Colonic mucosa (tissue), 4 donors: ENCODE results near the gene NFKBIA. TPM values are rescaled to one million over a fixed set of nuclear protein-coding genes. Genes with fewer than 3 reads are reported as not detected.

ENCODE experiments used
- DNase-seq: peaks from one replicate; pipeline ENCODE4 v3.0.0-alpha.2; 2020
- H3K27ac ChIP-seq: fragments of 200-600 bp; one replicate; pipeline ENCODE4 v1.8.0; 2021
- H3K27me3 ChIP-seq: fragments of 200-600 bp; one replicate; pipeline ENCODE4 v1.8.0; 2021
- H3K36me3 ChIP-seq: fragments of 200-600 bp; one replicate; pipeline ENCODE4 v1.8.0; 2021
- H3K4me1 ChIP-seq: fragments of 200-600 bp; one replicate; pipeline ENCODE4 v1.8.0; 2021; ENCODE audit warnings: mild to moderate bottlenecking
- H3K4me3 ChIP-seq: fragments of 200-600 bp; one replicate; pipeline ENCODE4 v1.8.0; 2021
- H3K9ac ChIP-seq, 2 donors: one replicate each; pipeline ENCODE4 v1.7.0; 2013; ENCODE audit warnings: control low read depth in 2 of 2, low read depth in 2 of 2, low read length in 2 of 2
- H3K9me3 ChIP-seq: fragments of 200-600 bp; one replicate; pipeline ENCODE4 v1.8.0; 2021
- intact Hi-C: fragments of 100-400 bp; cut with DNase I; formaldehyde crosslinking; loops from one replicate; pipeline ENCODE4 v1.14.1; 2022
- total RNA-seq, 2 donors: library from RNA; stranded (reverse); fragmentation: NEBNext Ultra II Directional in 1 of 2; extraction: Animal tissue kit (Norgen Biotek cat#: 25700) in 1 of 2; gene quantifications; one replicate each; pipeline ENCODE4 v1.2.1, GENCODE V29; 2021
- TF ChIP-seq, protein P1 (sequence below): fragments of 200-600 bp; IDR thresholded peaks from one replicate; pipeline ENCODE4 v1.8.0; 2022; ENCODE audit warnings: antibody characterized with exemption, mild to moderate bottlenecking
- donor health status: healthy.
- donor health status: DM: no; HTN: no; CAD: no.
- donor health status: DM: no; HTN: no; CAD: no.

NFKBIA gene
- total RNA-seq, 2 donors from 2014 or later: 78.2 to 125 TPM

DNA sequence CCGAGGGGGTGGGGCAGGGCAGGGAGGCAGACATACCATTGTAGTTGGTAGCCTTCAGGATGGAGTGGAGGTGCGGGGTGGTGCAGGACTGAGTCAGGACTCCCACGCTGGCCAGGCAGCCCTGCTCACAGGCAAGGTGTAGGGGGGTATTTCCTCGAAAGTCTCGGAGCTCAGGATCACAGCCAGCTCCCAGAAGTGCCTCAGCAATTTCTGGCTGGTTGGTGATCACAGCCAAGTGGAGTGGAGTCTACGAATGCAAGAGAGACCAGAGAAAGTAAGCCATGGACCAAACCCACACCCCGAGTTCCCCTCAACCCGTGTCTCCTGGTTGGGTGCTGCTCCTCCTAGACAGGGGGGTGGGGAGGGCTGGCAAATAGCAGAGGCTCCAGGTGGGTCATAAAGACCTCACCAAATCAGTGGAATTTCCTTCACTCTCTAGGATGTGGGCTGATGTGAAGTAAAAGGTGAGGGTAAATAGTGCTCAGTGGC lies 1.4 kb downstream of the NFKBIA start:
- DNase-seq: no peak
- TF ChIP-seq, protein P1, sequence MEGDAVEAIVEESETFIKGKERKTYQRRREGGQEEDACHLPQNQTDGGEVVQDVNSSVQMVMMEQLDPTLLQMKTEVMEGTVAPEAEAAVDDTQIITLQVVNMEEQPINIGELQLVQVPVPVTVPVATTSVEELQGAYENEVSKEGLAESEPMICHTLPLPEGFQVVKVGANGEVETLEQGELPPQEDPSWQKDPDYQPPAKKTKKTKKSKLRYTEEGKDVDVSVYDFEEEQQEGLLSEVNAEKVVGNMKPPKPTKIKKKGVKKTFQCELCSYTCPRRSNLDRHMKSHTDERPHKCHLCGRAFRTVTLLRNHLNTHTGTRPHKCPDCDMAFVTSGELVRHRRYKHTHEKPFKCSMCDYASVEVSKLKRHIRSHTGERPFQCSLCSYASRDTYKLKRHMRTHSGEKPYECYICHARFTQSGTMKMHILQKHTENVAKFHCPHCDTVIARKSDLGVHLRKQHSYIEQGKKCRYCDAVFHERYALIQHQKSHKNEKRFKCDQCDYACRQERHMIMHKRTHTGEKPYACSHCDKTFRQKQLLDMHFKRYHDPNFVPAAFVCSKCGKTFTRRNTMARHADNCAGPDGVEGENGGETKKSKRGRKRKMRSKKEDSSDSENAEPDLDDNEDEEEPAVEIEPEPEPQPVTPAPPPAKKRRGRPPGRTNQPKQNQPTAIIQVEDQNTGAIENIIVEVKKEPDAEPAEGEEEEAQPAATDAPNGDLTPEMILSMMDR: no peak
- H3K4me3 ChIP-seq: peak overlapping the region; percentile 72
- peaks cover 23% of the 10 kb centered on the region for H3K36me3 ChIP-seq
- H3K27ac ChIP-seq: peak overlapping the region; percentile 99
- peak overlapping the region; percentile 86 to 98 for H3K9ac ChIP-seq
- H3K27me3 ChIP-seq: no peaks in the 10 kb centered on the region
- H3K4me1 ChIP-seq: peaks cover 11% of the 10 kb centered on the region
- no peaks in the 10 kb centered on the region for H3K9me3 ChIP-seq
- intact Hi-C loops: loop anchor here (5.0 to 10.0 kb wide), 2 partner anchors 61 to 358 kb away; partner anchors contain the start of gene FAM177A1

DNA sequence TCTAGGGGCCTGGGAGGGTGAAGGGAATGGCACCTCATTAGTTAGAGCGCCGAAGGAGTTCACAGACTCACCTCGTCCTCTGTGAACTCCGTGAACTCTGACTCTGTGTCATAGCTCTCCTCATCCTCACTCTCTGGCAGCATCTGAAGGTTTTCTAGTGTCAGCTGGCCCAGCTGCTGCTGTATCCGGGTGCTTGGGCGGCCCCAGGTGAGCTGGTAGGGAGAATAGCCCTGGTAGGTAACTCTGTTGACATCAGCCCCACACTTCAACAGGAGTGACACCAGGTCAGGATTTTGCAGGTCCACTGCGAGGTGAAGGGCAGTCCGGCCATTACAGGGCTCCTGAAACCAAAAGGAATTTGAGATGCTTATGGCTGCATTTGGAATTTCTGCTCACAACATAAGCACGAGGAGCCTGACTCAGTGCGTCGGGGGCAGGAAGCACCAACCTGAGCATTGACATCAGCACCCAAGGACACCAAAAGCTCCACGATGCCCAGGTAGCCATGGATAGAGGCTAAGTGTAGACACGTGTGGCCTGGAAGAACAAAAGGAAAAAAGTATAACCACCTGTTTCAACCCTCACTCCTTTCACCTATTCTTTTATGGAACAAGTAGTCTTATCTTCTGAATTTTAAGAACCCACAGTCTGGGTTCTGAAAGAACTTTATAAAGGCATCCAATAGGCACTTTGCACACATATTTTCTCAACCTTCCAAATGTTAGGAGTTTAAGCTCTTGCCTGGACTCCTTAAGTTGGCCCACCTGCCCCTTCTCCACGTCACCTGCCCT lies 2.0 kb downstream of the NFKBIA start:
- intact Hi-C loops: loop anchor here (5.0 to 10.0 kb wide), 2 partner anchors 60 to 358 kb away; partner anchors contain the start of gene FAM177A1
- Histone ChIP-seq H3K27me3 (no peaks in the 10 kb centered on the region), H3K4me3 (peak overlapping the region; percentile 72), H3K9me3 (no peaks in the 10 kb centered on the region), H3K9ac (peak overlapping the region; percentile 86 to 98), H3K36me3 (peaks cover 23% of the 10 kb centered on the region), H3K27ac (peak overlapping the region; percentile 99), H3K4me1 (peaks cover 11% of the 10 kb centered on the region)
- DNase-seq: peak; percentile 63
- TF ChIP-seq, protein P1: no peak

DNA sequence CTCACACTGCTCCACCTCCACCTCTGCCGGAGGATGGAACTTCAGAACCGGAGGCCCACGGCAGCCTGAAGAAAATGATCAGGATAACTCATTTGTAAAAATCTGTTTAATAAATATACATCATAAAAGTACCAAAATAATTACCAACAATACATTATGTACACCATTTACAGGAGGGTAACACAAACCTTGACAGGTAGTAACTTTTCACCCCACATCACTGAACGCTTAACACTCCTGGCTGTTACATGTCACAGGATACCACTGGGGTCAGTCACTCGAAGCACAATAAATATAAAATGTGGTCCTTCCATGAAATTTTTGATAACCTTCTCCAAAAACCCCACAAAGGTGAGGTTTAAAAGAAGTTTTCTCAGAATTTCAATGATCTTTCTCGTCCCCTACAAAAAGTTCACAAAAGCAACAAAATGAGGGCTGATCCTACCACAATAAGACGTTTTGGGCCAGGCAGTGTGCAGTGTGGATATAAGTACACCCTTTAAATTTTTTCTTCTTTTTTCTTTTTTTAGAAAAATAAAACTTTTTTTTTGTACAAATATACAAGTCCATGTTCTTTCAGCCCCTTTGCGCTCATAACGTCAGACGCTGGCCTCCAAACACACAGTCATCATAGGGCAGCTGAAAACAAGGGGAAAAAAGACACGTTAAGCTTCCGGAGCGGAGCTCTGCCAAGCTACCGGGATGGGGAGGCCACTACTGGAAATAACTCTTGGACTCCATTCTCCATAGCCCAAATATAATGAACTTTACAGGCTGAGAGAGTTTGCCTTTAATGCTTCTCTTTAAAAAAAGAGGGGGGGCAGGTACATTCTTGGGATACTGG lies 2.9 kb downstream of the NFKBIA start:
- intact Hi-C loops: loop anchor here (5.0 to 10.0 kb wide), 2 partner anchors 59 to 357 kb away; partner anchors contain the start of gene FAM177A1
- H3K4me1 ChIP-seq: peaks cover 11% of the 10 kb centered on the region
- H3K4me3 ChIP-seq: peak overlapping the region; percentile 72

DNA sequence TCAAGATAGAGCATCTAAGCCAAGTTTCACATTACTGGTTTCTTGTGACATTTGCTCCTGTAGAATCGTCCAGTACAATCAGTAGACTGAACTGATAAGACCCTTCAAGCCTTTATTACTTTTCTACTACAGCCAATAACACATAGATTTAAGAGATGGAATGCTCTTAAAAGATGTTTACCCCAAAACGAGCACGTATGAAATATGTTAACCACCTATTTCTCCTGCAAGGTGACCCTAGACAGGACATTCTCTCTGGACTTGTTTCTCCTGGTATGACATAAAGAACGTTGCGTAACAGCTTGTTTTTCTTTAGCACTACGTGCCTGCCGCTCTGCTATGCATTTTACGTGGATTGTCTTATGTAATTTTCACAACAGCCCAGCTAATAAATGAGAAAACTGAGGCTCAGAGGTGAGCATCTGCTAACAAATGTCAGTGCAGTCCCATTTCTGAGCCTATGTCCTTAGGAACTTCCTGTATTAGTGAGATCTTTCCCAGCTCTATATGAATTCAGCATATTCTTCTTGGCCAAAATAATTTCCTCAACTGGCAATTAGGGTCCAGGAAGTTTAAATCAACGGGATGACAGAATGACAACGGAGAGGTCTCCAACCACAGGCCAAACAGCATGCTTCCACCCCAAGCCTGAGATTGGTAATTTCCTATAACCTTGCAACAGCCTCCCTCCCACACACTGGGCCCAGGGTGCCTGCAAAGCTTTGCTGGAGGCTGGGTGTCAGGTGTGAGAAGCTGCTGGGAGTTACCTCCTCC lies 3.7 kb downstream of the NFKBIA start:
- H3K4me1 ChIP-seq: peaks cover 11% of the 10 kb centered on the region
- H3K36me3 ChIP-seq: peaks cover 23% of the 10 kb centered on the region
- no peak for DNase-seq
- TF ChIP-seq, protein P1: no peak
- H3K9ac ChIP-seq: peak overlapping the region; percentile 86 to 98
- no peaks in the 10 kb centered on the region for H3K27me3 ChIP-seq
- H3K9me3 ChIP-seq: no peaks in the 10 kb centered on the region
- intact Hi-C loops: loop anchor here (5.0 to 10.0 kb wide), 2 partner anchors 59 to 356 kb away; partner anchors contain the start of gene FAM177A1
- H3K4me3 ChIP-seq: peak overlapping the region; percentile 72
- H3K27ac ChIP-seq: peak overlapping the region; percentile 99

More for the DNA sequence above, 2.9 kb downstream of the NFKBIA start:
- H3K27ac ChIP-seq: peak overlapping the region; percentile 99
- H3K36me3 ChIP-seq: peaks cover 23% of the 10 kb centered on the region
- DNase-seq: no peak
- peak overlapping the region; percentile 86 to 98 for H3K9ac ChIP-seq
- TF ChIP-seq, protein P1: no peak
- no peaks in the 10 kb centered on the region for H3K9me3 ChIP-seq
- no peaks in the 10 kb centered on the region for H3K27me3 ChIP-seq
